CD4-positive, alpha-beta T cell (primary cell): ENCODE results near the gene NAA30. TPM values are rescaled to one million over a fixed set of nuclear protein-coding genes. Genes with fewer than 3 reads are reported as not detected.

ENCODE experiments used
- ATAC-seq: fragments of 200-7000 bp; cut with Tn5 transposase; one replicate; pipeline ENCODE4 v1.10.0; 2022; ENCODE audit warnings: mild to moderate bottlenecking; ENCODE audit not compliant: poor library complexity
- CTCF ChIA-PET: fragments of 350-600 bp; sonication (Branson Sonifier 250); formaldehyde crosslinking; loops from one replicate; lab custom pipeline; 2021; ENCODE audit warnings: antibody characterized with exemption, inconsistent platforms; lab: Charles Lee
- POLR2A ChIA-PET: fragments of 350-600 bp; sonication (Branson Sonifier 250); formaldehyde crosslinking; loops from one replicate; lab custom pipeline; 2021; ENCODE audit warnings: antibody characterized with exemption, inconsistent platforms; lab: Charles Lee
- DNase-seq, 14 experiments: peaks; one replicate each; pipeline ENCODE4 v3.0.0-alpha.2; 2013 to 2020; ENCODE audit warnings: mixed read lengths in 2 of 14
- H3K27ac ChIP-seq, 2 donors: one replicate each; pipeline versions ENCODE4 v1.5.1 to v1.7.0; 2013; ENCODE audit warnings: low read length in 2 of 2, low read depth in 1 of 2, mild to moderate bottlenecking in 1 of 2
- H3K27me3 ChIP-seq, 2 experiments: 1 replicate in 1 of 2; 2 replicates in 1 of 2; pipeline versions ENCODE4 v1.6.1 to v1.7.0; 2013; ENCODE audit warnings: low read length in 2 of 2, control low read depth in 1 of 2, mild to moderate bottlenecking in 1 of 2, moderate library complexity in 1 of 2; ENCODE audit not compliant: insufficient read depth in 2 of 2, control insufficient read depth in 1 of 2
- H3K36me3 ChIP-seq: one replicate; pipeline ENCODE4 v1.6.1; 2013; ENCODE audit warnings: low read length, control low read depth; ENCODE audit not compliant: insufficient read depth
- H3K4me1 ChIP-seq: one replicate; pipeline ENCODE4 v1.6.1; 2013; ENCODE audit warnings: low read length, control low read depth; ENCODE audit not compliant: insufficient read depth
- H3K4me3 ChIP-seq: one replicate; pipeline ENCODE4 v1.5.1; 2013; ENCODE audit warnings: mild to moderate bottlenecking, low read length, moderate library complexity
- H3K9me3 ChIP-seq, 2 experiments: 1 replicate in 1 of 2; 2 replicates in 1 of 2; pipeline versions ENCODE4 v1.6.1 to v1.7.0; 2013; ENCODE audit warnings: low read length in 2 of 2, mild to moderate bottlenecking in 2 of 2, control low read depth in 1 of 2, moderate library complexity in 1 of 2; ENCODE audit not compliant: control insufficient read depth in 1 of 2, insufficient read depth in 1 of 2
- H3K27ac Mint-ChIP-seq: one replicate; pipeline ENCODE4 v1.8.0; 2020; ENCODE audit warnings: mixed read lengths
- H3K27me3 Mint-ChIP-seq: one replicate; pipeline ENCODE4 v1.8.0; 2021; ENCODE audit warnings: mixed read lengths
- H3K36me3 Mint-ChIP-seq: one replicate; pipeline ENCODE4 v1.8.0; 2021; ENCODE audit warnings: low read depth, mixed read lengths
- H3K4me1 Mint-ChIP-seq: one replicate; pipeline ENCODE4 v1.8.0; 2021; ENCODE audit warnings: low read depth, mixed read lengths
- H3K4me3 Mint-ChIP-seq: one replicate; pipeline ENCODE4 v1.8.0; 2020; ENCODE audit warnings: mild to moderate bottlenecking, mixed read lengths
- H3K9me3 Mint-ChIP-seq: one replicate; pipeline ENCODE4 v1.8.0; 2020; ENCODE audit warnings: mixed read lengths
- intact Hi-C, 2 experiments: fragments of 100-400 bp; cut with DNase I in 1 of 2; cut with micrococcal nuclease in 1 of 2; formaldehyde crosslinking; loops; one replicate each; pipeline versions ENCODE4 v1.15.1 to v1.9.0; 2023 to 2025; cut with DNase I, micrococcal nuclease
- total RNA-seq, 174 experiments: library from RNA in 2 of 174; stranded (reverse) in 2 of 174; gene quantifications; one replicate each; pipeline ENCODE4 v1.2.3 and lab custom pipeline; 2021 to 2026
- TF ChIP-seq, protein P1 (sequence below): fragments of 200-600 bp; IDR thresholded peaks from one replicate; pipeline ENCODE4 v1.8.0; 2022; ENCODE audit warnings: antibody characterized with exemption, mild to moderate bottlenecking

Gene NAA30
- total RNA-seq, 2 experiments from 2014 or later, result 25.8 to 27.7 TPM

DNA sequence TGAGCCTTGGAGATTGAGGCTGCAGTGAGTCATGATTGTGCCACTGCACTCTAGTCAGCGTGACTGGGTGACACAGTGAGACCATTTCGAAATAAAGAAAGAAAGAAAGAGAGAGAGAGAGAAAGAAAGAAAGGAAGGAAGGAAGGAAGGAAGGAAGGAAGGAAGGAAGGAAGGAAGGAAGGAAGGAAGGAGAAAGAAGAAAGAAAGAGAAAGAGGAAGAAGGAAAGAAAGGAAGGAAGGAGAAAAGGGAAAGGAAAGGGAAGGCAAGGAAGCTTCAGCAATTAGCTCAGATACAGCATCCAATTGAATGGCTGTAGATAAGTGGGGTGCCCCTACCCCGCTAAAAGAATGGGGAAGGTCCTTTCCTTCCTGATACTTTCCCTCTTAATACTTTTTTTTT lies 9.5 kb upstream of the NAA30 start:
- intact Hi-C loops, result no loop called here
- H3K27ac ChIP-seq, result no peak overlapping the region
- ATAC-seq (no peak), DNase-seq (no peak)
- H3K4me3 ChIP-seq, result no peak overlapping the region
- H3K27me3 ChIP-seq, result no peaks in the 10 kb centered on the region
- Mint-ChIP-seq H3K4me1 (no peaks in the 10 kb centered on the region), H3K4me3 (no peak overlapping the region), H3K27ac (no peak overlapping the region), H3K36me3 (no peaks in the 10 kb centered on the region), H3K9me3 (no peaks in the 10 kb centered on the region), H3K27me3 (peaks cover 4% of the 10 kb centered on the region)
- CTCF ChIA-PET, result no interaction called here
- POLR2A ChIA-PET, result interaction anchor here (1.6 kb wide), 1 partner anchor 9 kb away, joined by 3 read pairs; the partner anchor contains the start of gene NAA30
- TF ChIP-seq, protein P1, sequence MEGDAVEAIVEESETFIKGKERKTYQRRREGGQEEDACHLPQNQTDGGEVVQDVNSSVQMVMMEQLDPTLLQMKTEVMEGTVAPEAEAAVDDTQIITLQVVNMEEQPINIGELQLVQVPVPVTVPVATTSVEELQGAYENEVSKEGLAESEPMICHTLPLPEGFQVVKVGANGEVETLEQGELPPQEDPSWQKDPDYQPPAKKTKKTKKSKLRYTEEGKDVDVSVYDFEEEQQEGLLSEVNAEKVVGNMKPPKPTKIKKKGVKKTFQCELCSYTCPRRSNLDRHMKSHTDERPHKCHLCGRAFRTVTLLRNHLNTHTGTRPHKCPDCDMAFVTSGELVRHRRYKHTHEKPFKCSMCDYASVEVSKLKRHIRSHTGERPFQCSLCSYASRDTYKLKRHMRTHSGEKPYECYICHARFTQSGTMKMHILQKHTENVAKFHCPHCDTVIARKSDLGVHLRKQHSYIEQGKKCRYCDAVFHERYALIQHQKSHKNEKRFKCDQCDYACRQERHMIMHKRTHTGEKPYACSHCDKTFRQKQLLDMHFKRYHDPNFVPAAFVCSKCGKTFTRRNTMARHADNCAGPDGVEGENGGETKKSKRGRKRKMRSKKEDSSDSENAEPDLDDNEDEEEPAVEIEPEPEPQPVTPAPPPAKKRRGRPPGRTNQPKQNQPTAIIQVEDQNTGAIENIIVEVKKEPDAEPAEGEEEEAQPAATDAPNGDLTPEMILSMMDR, result no peak
- no peaks in the 10 kb centered on the region for H3K36me3 ChIP-seq
- no peaks in the 10 kb centered on the region for H3K4me1 ChIP-seq
- H3K9me3 ChIP-seq, result no peaks in the 10 kb centered on the region

DNA sequence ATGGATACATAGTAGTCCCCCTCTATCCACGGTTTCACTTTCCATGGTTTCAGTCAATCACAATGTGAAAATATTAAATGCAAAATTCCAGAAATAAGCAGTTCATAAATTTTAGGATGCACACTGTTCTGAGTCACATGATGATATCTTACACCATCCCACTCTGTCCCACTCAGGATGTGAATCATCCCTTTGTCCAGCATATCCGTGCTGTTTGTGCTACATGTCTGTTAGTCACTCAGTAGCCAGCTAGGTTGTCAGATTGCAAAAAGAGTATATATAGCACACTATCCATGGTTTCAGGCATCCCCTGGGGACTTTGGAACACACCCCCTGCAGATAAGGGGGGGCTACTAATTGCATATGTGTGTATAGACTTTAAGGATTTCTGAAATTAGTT lies 8.1 kb upstream of the NAA30 start:
- Mint-ChIP-seq H3K4me1 (no peaks in the 10 kb centered on the region), H3K9me3 (no peaks in the 10 kb centered on the region), H3K4me3 (no peak overlapping the region), H3K36me3 (no peaks in the 10 kb centered on the region), H3K27ac (no peak overlapping the region), H3K27me3 (peaks cover 3% of the 10 kb centered on the region)
- POLR2A ChIA-PET, result interaction anchor here (1.6 kb wide), 1 partner anchor 8 kb away, joined by 3 read pairs; the partner anchor contains the start of gene NAA30
- Histone ChIP-seq H3K9me3 (no peaks in the 10 kb centered on the region), H3K27ac (no peak overlapping the region), H3K4me3 (no peak overlapping the region), H3K4me1 (no peaks in the 10 kb centered on the region), H3K36me3 (no peaks in the 10 kb centered on the region), H3K27me3 (no peaks in the 10 kb centered on the region)
- DNase-seq (peak in 1 of 14 experiments; percentile 23), ATAC-seq (no peak)
- CTCF ChIA-PET, result no interaction called here
- TF ChIP-seq, protein P1, result no peak
- intact Hi-C loops, result no loop called here

DNA sequence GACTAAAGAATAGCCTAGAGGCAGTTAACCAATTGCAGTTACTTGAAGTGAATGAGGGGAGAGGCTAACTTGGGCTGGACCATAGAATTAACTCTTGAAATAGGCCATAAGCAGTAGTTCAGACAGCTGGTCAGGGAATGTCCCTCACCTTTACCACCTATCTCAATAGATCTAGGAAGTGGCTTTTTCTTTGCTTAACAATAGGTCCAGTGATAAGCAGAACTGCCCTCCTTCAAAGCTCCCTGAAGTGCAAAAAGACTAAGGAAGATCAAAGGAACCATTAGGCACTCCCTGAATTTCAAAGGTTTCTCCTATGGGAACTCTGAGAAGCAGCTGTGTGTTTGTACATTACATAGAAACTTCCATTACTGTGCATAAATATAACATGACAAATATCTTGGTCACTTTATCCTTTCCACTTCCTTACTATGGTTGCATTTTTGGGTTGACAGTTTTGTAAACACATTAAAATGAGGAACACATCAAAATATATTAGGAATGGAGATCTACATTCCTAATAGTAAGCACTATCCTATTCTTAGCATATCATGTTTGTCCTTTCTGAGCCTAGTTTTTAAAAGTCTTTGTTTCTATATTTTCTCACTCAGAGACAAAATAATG lies 7.2 kb upstream of the NAA30 start:
- Mint-ChIP-seq H3K27ac (no peak overlapping the region), H3K9me3 (no peaks in the 10 kb centered on the region), H3K27me3 (no peaks in the 10 kb centered on the region), H3K4me1 (no peaks in the 10 kb centered on the region), H3K36me3 (no peaks in the 10 kb centered on the region), H3K4me3 (no peak overlapping the region)
- CTCF ChIA-PET, result no interaction called here
- Histone ChIP-seq H3K4me1 (no peaks in the 10 kb centered on the region), H3K4me3 (no peak overlapping the region), H3K9me3 (no peaks in the 10 kb centered on the region), H3K27me3 (no peaks in the 10 kb centered on the region), H3K36me3 (no peaks in the 10 kb centered on the region), H3K27ac (no peak overlapping the region)
- no peak for ATAC-seq
- TF ChIP-seq, protein P1, result no peak
- POLR2A ChIA-PET, result no interaction called here
- DNase-seq, result no peak
- intact Hi-C loops, result no loop called here
